ENCODE measurements around the gene SSX4B.
"Not testable (repeated sequence)": the region's sequence is repeated elsewhere in the genome, so short reads cannot be mapped to it uniquely, and the experiment has no call there.

Gene SSX4B, protein sequence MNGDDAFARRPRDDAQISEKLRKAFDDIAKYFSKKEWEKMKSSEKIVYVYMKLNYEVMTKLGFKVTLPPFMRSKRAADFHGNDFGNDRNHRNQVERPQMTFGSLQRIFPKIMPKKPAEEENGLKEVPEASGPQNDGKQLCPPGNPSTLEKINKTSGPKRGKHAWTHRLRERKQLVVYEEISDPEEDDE

DNA sequence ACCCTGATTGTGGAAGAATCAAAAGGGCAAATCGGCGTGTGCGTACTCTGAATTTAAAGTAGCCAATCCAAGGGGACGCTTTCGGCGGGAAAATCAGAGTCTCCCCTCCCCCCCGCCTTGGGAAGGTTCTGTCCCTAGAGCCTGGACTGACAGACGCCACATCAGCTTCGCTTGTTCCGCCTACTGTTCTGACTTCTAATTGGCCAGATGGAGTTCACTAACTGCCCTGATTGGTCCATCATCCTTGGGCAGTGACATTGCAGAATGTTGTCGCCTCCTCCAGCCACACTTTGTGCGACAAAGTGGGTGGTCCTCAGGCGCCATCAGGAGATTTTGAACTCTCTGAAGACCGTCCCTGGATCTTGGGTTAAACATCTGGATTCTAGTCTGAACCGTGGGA is at the start of gene SSX4B:
Gene SSX4B (minus strand): TSS at position 101 of the 400 bp plus-strand sequence. CDS start 588 bp downstream, outside the sequence.
- in situ Hi-C loops (cut with MboI; ENCODE audit: low sequenced_read_pairs) = not testable (repeated sequence)

DNA sequence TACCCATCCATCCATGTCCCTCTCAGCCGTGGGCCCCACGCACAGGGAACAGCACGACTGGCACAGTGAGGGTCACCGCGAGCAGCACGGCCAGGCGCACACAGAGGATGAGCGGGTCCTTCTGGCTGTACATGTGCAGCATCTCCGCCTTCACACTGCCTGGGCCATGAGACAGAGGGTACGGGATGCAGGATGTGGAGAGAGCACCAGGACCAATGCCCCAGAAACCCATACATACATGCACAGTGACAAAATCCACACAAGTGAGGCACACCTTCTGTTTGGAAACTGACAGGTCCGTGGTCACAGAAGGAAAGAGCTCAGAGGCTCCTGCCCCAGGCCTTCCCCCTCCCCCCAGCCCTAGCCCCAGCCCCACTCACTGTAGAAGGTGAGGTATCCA is 48.8 kb upstream of the SSX4B start:
- in situ Hi-C loops (cut with MboI; ENCODE audit: low sequenced_read_pairs) = no loop called here

DNA sequence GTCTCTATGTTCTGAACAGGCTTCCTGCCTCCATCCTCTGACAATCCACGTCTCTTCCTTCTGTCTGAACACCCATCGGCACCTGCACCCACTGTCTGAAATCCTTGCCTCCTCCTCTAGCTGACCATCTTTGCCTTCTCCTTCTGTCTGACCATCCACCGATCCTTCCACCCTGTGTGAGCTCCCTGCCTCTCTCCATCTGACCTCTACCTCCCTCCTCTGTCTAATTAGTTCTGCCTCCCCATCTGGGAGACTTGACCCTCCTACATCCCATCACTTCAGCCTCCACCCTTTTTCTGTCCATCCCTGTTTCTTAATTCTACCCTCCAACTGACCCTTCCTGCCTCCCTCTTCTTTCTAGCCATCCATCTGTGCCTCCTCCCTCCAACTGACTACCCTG is 48.3 kb upstream of the SSX4B start:
- in situ Hi-C loops (cut with MboI; ENCODE audit: low sequenced_read_pairs) = no loop called here

DNA sequence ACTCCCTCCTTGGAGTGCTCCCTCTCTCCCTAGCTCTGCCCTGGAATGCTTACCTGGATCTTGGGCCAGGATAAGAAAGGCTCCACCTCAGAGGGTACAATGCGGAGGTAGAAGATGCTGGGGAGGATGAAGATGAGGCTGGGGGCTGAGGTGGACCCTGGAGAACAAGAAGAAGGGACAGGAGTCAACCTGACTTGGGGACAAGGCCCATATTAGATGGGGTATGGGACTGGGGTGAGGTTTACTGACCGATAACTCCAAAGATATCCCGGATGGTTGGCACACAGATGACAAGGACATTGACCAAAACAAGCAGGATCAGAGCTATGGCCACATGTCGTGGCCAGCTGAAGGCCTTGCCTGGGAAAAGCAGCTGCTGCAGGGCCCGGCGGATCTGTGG is 47.7 kb upstream of the SSX4B start:
- in situ Hi-C loops (cut with MboI; ENCODE audit: low sequenced_read_pairs) = no loop called here

DNA sequence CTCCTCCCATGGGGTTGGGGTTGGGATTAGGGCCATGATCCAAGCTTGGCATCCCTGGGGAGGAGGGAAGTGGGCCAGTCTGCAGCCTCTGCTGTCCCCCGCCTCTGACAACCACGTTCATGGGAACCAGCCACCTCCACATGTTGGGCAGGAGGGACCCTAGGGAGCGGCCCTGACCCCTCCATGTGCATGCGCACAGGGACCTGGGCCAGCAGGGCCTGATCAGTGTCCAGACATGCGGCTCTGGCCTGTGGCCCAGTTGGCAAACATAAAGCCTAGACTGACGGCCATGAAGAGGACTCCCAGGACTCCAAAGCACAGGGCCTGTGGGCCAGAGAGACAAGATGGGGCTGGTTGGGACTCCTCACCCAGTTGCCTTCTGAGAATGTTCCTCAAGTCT is 47.0 kb upstream of the SSX4B start:
- in situ Hi-C loops (cut with MboI; ENCODE audit: low sequenced_read_pairs) = no loop called here

DNA sequence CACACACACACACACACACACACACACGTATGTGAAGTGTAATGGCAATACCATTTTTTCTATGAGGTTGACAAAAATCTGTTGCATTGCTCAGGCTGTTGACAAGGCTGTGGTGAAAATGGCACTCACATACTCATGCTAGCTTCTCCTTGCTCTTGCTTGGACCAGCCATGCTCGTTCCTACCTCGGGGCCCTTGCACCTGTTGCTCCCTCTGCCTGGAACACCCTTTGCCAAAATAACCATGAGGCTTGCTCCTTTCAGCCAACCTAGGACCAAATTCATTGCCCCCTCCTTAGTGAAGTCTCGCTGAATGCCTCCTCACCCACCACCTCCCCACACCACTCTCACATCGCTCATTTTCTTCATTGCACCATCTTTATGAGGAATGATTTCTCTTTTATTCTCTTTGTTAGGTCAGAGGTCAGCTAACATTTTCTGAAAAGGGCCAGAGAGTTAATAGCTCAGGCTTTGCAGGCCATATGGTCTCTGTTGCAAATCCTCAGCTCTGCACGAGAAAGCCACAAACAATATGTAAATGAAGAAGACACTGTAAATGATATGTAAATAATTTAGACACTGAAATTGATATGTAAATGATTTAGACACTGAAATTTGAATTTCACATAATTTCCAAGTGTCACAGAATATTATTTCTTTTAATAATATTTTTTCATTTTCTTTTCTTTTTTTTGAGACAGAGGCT is 45.0 kb upstream of the SSX4B start:
- in situ Hi-C loops (cut with MboI; ENCODE audit: low sequenced_read_pairs) = no loop called here

DNA sequence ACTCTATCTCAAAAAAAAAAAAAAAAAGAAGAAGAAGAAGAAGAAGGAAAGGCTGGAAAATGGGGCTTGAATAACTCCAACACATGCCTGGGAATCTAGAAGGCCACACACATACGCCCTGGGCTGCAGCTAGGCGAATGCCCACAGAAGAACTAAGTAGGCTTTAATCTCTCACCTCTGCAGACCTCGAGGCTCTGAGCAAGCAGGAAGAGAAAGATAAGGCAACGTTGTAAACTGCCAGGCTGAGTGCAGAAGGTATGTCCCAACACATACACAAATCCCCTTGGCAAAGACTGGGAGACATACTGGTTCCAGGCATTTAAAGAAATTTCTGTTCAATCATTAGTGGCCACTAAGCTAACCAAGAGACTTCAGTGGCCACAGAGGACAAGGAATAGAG is 39.9 kb upstream of the SSX4B start:
- in situ Hi-C loops (cut with MboI; ENCODE audit: low sequenced_read_pairs) = no loop called here

DNA sequence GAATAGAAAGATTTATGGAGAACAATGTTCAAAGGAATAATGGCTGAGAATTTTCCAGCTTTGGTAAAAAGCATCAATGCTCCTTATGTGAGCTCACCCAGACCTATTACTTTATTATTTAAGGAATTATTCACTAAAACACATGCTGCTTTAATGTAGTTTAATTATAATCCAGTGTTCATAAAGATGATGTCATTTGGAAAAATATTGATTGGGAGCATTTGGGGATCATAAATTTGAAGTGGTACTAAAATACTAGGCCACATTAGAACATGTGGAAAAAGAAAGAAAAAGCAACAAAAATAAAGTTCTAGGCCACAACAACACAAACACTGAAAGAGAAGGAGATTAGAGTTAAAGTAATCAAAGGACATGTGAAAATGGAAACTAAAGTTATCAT is 38.3 kb upstream of the SSX4B start:
- in situ Hi-C loops (cut with MboI; ENCODE audit: low sequenced_read_pairs) = no loop called here

DNA sequence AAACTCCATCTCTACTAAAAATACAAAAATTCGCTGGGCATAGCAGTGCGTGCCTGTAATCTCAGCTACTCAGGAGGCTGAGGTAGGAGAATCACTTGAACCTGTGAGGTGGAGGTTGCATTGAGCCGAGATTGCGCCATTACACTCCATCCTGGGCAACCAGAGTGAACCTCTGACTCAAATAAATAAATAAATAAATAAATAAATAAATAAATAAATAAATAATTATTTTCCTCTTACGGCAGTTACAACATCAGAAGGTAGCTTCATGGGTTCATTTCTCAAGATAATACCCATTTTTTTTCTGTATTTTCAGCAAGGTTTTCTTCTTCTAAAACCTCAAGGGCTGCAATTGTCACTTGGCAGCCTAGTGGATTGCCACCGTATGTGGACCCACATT is 35.4 kb upstream of the SSX4B start:
- in situ Hi-C loops (cut with MboI; ENCODE audit: low sequenced_read_pairs) = not testable (repeated sequence)

DNA sequence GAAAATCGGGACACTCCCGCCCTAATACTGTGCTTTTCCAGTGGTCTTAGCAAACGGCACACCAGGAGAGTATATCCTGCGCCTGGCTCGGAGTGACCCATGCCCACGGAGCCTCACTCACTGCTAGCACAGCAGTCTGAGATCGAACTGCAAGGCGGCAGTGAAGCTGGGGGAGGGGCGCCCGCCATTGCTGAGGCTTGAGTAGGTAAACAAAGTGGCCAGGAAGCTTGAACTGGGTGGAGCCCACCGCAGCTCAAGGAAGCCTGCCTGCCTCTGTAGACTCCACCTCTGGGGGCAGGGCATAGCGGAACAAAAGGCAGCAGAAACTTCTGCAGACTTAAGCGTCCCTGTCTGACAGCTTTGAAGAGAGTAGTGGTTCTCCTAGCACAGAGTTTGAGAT is 22.0 kb upstream of the SSX4B start:
- in situ Hi-C loops (cut with MboI; ENCODE audit: low sequenced_read_pairs) = not testable (repeated sequence)

DNA sequence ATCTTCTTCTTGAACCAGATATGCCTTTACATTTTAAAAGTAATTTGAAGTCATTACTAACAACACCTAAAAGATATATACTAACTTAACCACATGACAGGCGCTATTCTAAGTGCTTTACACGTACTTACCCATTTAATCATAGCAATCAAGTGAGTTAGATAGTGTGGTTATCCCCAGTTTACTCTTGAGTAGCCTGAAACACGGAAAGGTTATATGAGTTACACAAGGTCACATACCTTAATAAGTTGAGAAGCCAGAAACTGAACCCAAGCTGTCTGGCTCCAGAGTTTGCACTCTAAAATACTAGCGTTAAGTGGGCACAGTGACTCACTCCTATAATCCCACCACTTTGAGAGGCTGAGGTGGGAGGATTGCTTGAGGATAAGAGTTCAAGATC is 18.4 kb upstream of the SSX4B start:
- in situ Hi-C loops (cut with MboI; ENCODE audit: low sequenced_read_pairs) = not testable (repeated sequence)

DNA sequence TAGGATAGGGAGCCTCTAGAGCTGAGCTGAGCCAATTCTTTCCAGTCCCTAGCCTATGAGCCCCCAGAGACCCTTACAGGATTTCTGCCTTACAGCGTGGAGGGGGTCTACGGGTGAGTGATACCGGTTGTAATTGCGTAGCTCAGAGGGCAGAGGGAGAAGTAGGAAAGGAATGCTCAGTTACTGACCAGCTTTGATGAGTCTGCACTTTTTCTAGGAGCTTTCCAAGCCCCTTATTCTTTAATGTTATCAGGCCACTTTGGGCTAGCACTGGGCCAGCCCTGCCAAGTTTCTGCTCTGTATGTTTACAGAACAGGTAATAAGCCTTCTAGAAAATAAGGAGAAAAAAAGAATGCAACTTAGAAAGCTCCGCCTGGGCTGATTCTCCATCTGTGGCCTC is 17.8 kb upstream of the SSX4B start:
- in situ Hi-C loops (cut with MboI; ENCODE audit: low sequenced_read_pairs) = not testable (repeated sequence)

DNA sequence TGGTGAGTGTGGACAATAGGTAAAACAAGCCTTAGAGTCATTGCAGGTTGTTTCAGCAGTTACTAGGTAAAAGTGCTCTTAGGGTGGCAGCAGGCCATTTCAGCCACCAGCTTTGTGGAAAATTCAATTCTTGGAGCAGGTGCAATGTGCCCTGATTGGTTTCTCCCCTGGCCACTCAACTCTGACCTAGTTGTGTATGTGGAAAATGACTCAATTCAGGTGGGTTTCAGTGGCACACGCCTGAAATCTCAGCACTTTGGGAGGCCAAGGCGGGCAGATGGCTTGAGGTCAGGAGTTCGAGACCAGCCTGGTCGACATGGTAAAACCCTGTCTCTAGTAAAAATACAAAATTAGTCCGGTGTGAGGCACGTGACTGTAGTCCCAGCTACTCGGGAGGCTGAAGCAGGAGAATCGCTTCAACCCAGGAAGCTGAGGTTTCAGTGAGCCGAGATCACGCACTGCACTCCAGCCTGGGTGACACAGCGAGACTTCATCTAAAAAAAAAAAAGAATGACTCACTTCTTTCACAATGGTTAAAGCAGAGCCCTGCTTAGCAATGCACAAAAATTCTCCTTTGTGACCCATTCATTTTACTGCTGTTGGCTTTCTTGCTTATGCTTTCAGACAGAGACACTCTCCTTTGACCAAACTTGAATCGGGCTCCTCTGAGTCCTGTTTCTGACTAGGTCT is 15.4 kb upstream of the SSX4B start:
- in situ Hi-C loops (cut with MboI; ENCODE audit: low sequenced_read_pairs) = not testable (repeated sequence)

DNA sequence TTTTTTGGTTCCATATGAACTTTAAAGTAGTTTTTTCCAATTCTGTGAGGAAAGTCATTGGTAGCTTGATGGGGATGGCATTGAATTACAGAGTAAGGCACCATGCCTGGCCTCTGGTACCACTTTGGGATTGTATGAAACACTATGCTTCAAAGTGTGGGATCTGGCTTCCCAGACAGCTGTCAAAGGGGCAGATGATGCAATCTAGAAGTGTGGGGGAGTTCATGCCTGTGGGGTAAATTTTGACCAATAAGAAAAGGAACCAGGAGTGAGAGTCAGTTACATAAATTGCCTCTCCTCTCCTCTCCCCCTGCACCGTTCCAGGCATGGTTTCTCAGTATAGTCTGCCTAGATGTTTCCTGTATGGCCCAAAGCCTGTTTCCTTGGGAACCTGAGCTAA is 13.9 kb downstream of the SSX4B start:
- in situ Hi-C loops (cut with MboI; ENCODE audit: low sequenced_read_pairs) = not testable (repeated sequence)

DNA sequence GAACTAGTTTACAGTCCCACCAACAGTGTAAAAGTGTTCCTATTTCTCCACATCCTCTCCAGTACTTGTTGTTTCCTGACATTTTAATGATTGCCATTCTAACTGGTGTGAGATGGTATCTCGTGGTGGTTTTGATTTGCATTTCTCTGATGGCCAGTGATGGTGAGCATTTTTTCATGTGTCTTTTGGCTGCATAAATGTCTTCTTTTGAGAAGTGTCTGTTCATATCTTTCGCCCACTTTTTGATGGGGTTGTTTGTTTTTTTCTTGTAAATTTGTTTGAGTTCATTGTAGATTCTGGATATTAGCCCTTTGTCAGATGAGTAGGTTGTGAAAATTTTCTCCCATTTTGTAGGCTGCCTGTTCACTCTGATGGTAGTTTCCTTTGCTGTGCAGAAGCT is 14.8 kb downstream of the SSX4B start:
- in situ Hi-C loops (cut with MboI; ENCODE audit: low sequenced_read_pairs) = not testable (repeated sequence)

DNA sequence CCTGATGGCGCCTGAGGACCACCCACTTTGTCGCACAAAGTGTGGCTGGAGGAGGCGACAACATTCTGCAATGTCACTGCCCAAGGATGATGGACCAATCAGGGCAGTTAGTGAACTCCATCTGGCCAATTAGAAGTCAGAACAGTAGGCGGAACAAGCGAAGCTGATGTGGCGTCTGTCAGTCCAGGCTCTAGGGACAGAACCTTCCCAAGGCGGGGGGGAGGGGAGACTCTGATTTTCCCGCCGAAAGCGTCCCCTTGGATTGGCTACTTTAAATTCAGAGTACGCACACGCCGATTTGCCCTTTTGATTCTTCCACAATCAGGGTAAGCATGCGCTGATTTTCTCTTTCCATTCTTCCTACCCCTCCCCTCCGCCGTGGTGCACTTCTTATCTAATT is 28.5 kb downstream of the SSX4B start, which contains the start of gene SSX4:
Gene SSX4 (plus strand): TSS at position 301 of the 400 bp plus-strand sequence. CDS start 515 bp downstream, outside the sequence.
- in situ Hi-C loops (cut with MboI; ENCODE audit: low sequenced_read_pairs) = not testable (repeated sequence)

DNA sequence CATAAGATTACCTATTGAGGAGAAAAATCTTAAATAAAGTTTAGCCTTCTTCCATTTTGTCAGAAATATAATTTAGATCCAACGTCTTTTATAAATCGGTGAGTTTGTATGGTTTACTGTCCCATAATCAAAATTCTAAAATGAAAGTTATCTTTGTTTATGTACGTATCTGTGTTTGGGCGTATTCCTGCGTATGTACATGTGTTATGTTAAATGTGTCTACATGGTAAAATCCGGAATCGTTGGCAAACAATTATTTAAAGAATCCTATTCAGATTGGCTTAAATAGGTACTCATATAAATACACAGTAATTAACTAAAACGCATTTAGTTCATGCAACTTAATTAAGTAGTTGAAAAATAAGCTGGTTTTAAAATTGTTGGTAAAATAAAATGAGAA is 41.4 kb downstream of the SSX4B start:
- in situ Hi-C loops (cut with MboI; ENCODE audit: low sequenced_read_pairs) = not testable (repeated sequence)

DNA sequence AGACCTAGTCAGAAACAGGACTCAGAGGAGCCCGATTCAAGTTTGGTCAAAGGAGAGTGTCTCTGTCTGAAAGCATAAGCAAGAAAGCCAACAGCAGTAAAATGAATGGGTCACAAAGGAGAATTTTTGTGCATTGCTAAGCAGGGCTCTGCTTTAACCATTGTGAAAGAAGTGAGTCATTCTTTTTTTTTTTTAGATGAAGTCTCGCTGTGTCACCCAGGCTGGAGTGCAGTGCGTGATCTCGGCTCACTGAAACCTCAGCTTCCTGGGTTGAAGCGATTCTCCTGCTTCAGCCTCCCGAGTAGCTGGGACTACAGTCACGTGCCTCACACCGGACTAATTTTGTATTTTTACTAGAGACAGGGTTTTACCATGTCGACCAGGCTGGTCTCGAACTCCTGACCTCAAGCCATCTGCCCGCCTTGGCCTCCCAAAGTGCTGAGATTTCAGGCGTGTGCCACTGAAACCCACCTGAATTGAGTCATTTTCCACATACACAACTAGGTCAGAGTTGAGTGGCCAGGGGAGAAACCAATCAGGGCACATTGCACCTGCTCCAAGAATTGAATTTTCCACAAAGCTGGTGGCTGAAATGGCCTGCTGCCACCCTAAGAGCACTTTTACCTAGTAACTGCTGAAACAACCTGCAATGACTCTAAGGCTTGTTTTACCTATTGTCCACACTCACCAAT is 43.9 kb downstream of the SSX4B start:
- in situ Hi-C loops (cut with MboI; ENCODE audit: low sequenced_read_pairs) = not testable (repeated sequence)

DNA sequence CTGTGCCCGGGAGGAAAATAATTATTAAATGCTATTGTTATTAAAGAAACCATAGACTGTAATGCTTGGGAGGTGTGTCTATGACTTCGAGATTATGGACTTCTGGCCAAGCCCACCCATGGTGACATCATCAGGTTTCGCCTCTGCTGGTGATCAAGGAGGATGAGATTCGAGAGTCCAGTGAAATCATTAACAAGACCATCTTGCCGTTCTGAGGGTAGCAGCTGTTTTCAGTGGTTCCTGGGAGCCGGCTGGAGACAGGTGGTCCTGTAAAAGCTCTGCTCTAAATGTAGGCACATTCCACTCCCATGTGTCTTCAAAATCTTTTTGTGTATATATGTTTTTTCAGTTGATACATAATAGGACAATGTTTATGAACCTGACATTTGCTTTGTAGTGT is 52.5 kb downstream of the SSX4B start:
- in situ Hi-C loops (cut with MboI; ENCODE audit: low sequenced_read_pairs) = not testable (repeated sequence)

DNA sequence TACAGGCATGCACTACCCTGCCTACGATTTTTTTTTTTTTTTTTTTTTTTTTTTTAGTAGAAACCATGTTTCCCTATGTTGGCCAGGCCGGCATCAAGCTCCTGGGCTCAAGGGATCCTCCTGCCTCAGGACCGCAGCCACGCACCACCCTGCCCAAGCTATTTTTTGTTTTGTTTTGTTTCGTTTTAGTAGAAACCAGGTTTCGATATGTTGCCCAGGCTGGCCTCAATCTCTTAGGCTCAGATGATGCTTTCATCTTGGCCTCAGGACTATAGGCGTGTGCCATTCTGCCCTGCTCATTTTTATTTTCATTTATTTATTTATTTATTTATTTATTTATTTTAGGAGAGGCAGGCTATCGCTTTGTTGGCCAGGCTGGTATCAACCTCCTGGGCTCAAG is 54.1 kb downstream of the SSX4B start:
- in situ Hi-C loops (cut with MboI; ENCODE audit: low sequenced_read_pairs) = no loop called here

DNA sequence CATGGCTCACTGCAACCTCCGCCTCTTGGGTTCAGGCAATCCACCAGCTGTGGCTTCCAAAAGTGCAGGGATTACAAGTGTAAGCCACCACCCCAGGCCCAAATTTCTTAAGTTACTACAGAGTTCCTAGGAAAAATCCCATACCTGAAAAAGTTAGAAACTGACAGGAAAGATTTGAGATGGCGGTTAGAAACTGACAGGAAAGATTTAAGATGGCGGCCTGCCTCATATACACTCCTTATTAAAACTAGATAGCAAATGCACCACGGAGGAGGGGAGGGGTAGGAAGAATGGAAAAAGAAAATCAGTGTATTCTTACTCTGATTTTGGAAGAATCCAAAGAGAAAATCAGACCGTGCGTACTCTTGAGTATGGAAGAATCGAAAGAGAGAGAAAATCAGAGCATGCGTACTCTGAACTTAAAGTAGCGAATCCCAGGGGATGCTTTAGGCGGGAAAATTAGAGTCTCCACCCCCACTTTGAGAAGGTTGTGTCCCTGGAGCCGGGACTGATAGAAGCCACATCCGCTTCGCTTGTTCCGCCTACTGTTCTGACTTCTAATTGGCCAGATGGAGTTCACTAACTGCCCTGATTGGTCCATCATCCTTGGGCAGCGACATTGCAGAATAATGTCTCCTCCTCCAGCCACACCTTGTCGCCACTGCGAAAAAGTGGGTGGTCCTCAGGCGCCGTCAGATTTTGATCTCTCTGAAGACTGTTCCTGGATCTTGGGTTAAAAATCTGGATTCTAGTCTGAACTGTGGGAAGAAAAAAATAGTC is 55.3 kb downstream of the SSX4B start, which contains the start of gene SSX3:
Gene SSX3 (minus strand): TSS at position 389 of the 780 bp plus-strand sequence. CDS start 1,454 bp downstream, outside the sequence.
- in situ Hi-C loops (cut with MboI; ENCODE audit: low sequenced_read_pairs) = not testable (repeated sequence)
